ENCODE data around the gene A2ML1. TPM values are rescaled to one million over a fixed set of nuclear protein-coding genes. Genes with fewer than 3 reads are reported as not detected.

A2ML1 gene
- total RNA-seq = not detected

GRCh38 chr12:8822298-8822697, at the start of gene A2ML1:
Gene A2ML1, plus strand, starts transcription at chr12:8822621. Its CDS starts 31 bp downstream, at chr12:8822652.
- H3K9me3 ChIP-seq = no peaks in the 10 kb centered on the region
- TF ChIP-seq POLR2A (IDR thresholded peaks at IDR 0.05) = no peak
- no peak for TF ChIP-seq CTCF (IDR thresholded peaks at IDR 0.05)
- intact Hi-C loops (cut with DNase I) = no loop called here
- no peaks in the 10 kb centered on the region for H3K4me1 ChIP-seq
- ATAC-seq (no peak), DNase-seq (no peak)
- H3K36me3 ChIP-seq (replicated peaks in 1 of 2; ENCODE audit: insufficient read depth in 1 of 2, low read depth in 2 of 2) = no peaks in the 10 kb centered on the region
- WGBS, 2 donors = 82 to 97% methylated on average over 2 to 3 of the region's 3 CpGs
- no peaks in the 10 kb centered on the region for H3K27me3 ChIP-seq
- H3K4me3 ChIP-seq = no peak within 1 kb of the TSS
- no peak within 1 kb of the TSS for H3K27ac ChIP-seq

GRCh38 chr12:8773461-8773860, 49.0 kb upstream of the A2ML1 start:
- Histone ChIP-seq H3K4me3 (no peak overlapping the region), H3K9me3 (no peaks in the 10 kb centered on the region), H3K36me3 (replicated peaks in 1 of 2; ENCODE audit: insufficient read depth in 1 of 2, low read depth in 2 of 2) (no peaks in the 10 kb centered on the region), H3K27me3 (no peaks in the 10 kb centered on the region), H3K4me1 (no peaks in the 10 kb centered on the region), H3K27ac (no peak overlapping the region)
- TF ChIP-seq POLR2A (IDR thresholded peaks at IDR 0.05) = no peak
- TF ChIP-seq CTCF (IDR thresholded peaks at IDR 0.05) = no peak
- intact Hi-C loops (cut with DNase I) = no loop called here
- WGBS, 2 donors = 80 to 94% methylated on average over 9 to 10 of the region's 10 CpGs
- DNase-seq = no peak
- ATAC-seq = no peak

GRCh38 chr12:8779281-8779680, 43.1 kb upstream of the A2ML1 start:
- Histone ChIP-seq H3K27ac (no peak overlapping the region), H3K36me3 (replicated peaks in 1 of 2; ENCODE audit: insufficient read depth in 1 of 2, low read depth in 2 of 2) (no peaks in the 10 kb centered on the region), H3K27me3 (no peaks in the 10 kb centered on the region), H3K4me3 (no peak overlapping the region), H3K4me1 (peaks cover 7% of the 10 kb centered on the region), H3K9me3 (no peaks in the 10 kb centered on the region)
- DNase-seq (no peak), ATAC-seq (no peak)
- no peak for TF ChIP-seq CTCF (IDR thresholded peaks at IDR 0.05)
- no peak for TF ChIP-seq POLR2A (IDR thresholded peaks at IDR 0.05)
- WGBS, 2 donors = 67 to 74% methylated on average over 4 of the region's 4 CpGs
- intact Hi-C loops (cut with DNase I) = no loop called here

- DNase-seq (no peak), ATAC-seq (no peak)
- Histone ChIP-seq H3K36me3 (replicated peaks in 1 of 2; ENCODE audit: insufficient read depth in 1 of 2, low read depth in 2 of 2) (no peaks in the 10 kb centered on the region), H3K27me3 (no peaks in the 10 kb centered on the region), H3K9me3 (no peaks in the 10 kb centered on the region), H3K4me1 (peaks cover 7% of the 10 kb centered on the region), H3K27ac (no peak overlapping the region), H3K4me3 (no peak overlapping the region)
- intact Hi-C loops (cut with DNase I) = no loop called here
- WGBS, 2 donors = 90 to 92% methylated on average over 2 of the region's 2 CpGs
- no peak for TF ChIP-seq POLR2A (IDR thresholded peaks at IDR 0.05)
- no peak for TF ChIP-seq CTCF (IDR thresholded peaks at IDR 0.05)
Measured at GRCh38 chr12:8779862-8780261, 42.6 kb upstream of the A2ML1 start.

GRCh38 chr12:8780389-8780788, 42.0 kb upstream of the A2ML1 start:
- intact Hi-C loops (cut with DNase I) = no loop called here
- Histone ChIP-seq H3K27ac (no peak overlapping the region), H3K27me3 (no peaks in the 10 kb centered on the region), H3K9me3 (no peaks in the 10 kb centered on the region), H3K36me3 (replicated peaks in 1 of 2; ENCODE audit: insufficient read depth in 1 of 2, low read depth in 2 of 2) (no peaks in the 10 kb centered on the region), H3K4me3 (no peak overlapping the region), H3K4me1 (peaks cover 7% of the 10 kb centered on the region)
- WGBS, 2 donors = 64 to 68% methylated on average over 1 of the region's 1 CpG
- ATAC-seq (no peak), DNase-seq (no peak)
- TF ChIP-seq CTCF (IDR thresholded peaks at IDR 0.05) (peak in 4 of 7 experiments; percentile 5 to 23 (median 18)), POLR2A (IDR thresholded peaks at IDR 0.05) (no peak)

Measured in body of pancreas (tissue), 4 donors.